PC-3 (cell line): ENCODE measurements around the gene LRP1B. TPM values are rescaled to one million over a fixed set of nuclear protein-coding genes. Genes with fewer than 3 reads are reported as not detected.
A peak's percentile ranks its signal among the peaks of the same experiment; 100 is the strongest.

Experiments used
- ATAC-seq: fragments of 200-7000 bp; cut with Tn5 transposase; 2 replicates; pipeline ENCODE4 v1.9.1; 2020; ENCODE audit warnings: mild to moderate bottlenecking, moderate library complexity
- BruUV-seq: library from RNA; stranded (reverse); fragments of 400-500 nt; replicated peaks from 2 replicates; lab custom pipeline; 2021; lab: Mats Ljungman, UMichigan
- CTCF ChIA-PET: fragments of 300-600 bp; sonication (Branson Sonifier 250); formaldehyde crosslinking; loops from one replicate; lab custom pipeline; 2022; ENCODE audit warnings: antibody characterized with exemption; lab: Charles Lee
- POLR2A ChIA-PET: fragments of 300-600 bp; sonication (Branson Sonifier 250); formaldehyde crosslinking; loops from one replicate; lab custom pipeline; 2022; ENCODE audit warnings: antibody characterized with exemption; ENCODE audit not compliant: unreplicated experiment; lab: Charles Lee
- DNase-seq: peaks from one replicate; pipeline ENCODE4 v3.0.0-alpha.2; 2015
- H2AFZ ChIP-seq: fragments of 300-600 bp; sonication (generic); 2 replicates; pipeline ENCODE4 v1.6.0; 2016; ENCODE audit warnings: antibody characterized with exemption, low read length
- H3F3A ChIP-seq: fragments of 300-600 bp; sonication (generic); one replicate; pipeline ENCODE4 v1.6.0; 2017; ENCODE audit warnings: antibody characterized with exemption, low read length, control low read depth, mild to moderate bottlenecking; ENCODE audit not compliant: unreplicated experiment
- H3K27ac ChIP-seq: fragments of 300-600 bp; sonication (generic); 2 replicates; pipeline ENCODE4 v1.5.1; 2016; ENCODE audit warnings: mild to moderate bottlenecking, low read length
- H3K27me3 ChIP-seq: fragments of 300-600 bp; sonication (generic); 2 replicates; pipeline ENCODE4 v1.6.1; 2016; ENCODE audit warnings: low read length, mixed read lengths
- H3K36me3 ChIP-seq: fragments of 300-600 bp; sonication (generic); 2 replicates; pipeline ENCODE4 v1.6.1; 2016; ENCODE audit warnings: low read depth, mixed run types, low read length, mixed read lengths
- H3K4me1 ChIP-seq: fragments of 300-600 bp; sonication (generic); 2 replicates; pipeline ENCODE4 v1.5.1; 2016; ENCODE audit warnings: low read length; ENCODE audit not compliant: insufficient read depth
- H3K4me2 ChIP-seq: fragments of 300-600 bp; sonication (generic); 2 replicates; pipeline ENCODE4 v1.6.0; 2016; ENCODE audit warnings: low read length
- H3K4me3 ChIP-seq: fragments of 300-600 bp; sonication (generic); 2 replicates; pipeline ENCODE4 v1.5.1; 2016; ENCODE audit warnings: mild to moderate bottlenecking, low read length, mixed read lengths
- H3K79me2 ChIP-seq: fragments of 300-600 bp; sonication (generic); 2 replicates; pipeline ENCODE4 v1.6.1; 2017; ENCODE audit warnings: low read length, mixed read lengths
- H3K9ac ChIP-seq: fragments of 300-600 bp; sonication (generic); 2 replicates; pipeline ENCODE4 v1.6.0; 2016; ENCODE audit warnings: mild to moderate bottlenecking, low read length
- H3K9me2 ChIP-seq: fragments of 300-600 bp; sonication (generic); replicated peaks from 2 replicates; pipeline ENCODE4 v1.6.1; 2016; ENCODE audit warnings: mixed run types, low read length, mixed read lengths
- H3K9me3 ChIP-seq: fragments of 300-600 bp; sonication (generic); 2 replicates; pipeline ENCODE4 v1.6.1; 2016; ENCODE audit warnings: low read length, mixed read lengths
- H4K20me1 ChIP-seq: fragments of 300-600 bp; sonication (generic); 2 replicates; pipeline ENCODE4 v1.6.1; 2016; ENCODE audit warnings: low read length, mixed read lengths
- EZH2 ChIP-seq: fragments of 300-600 bp; sonication (generic); IDR thresholded peaks from one replicate; pipeline ENCODE4 v1.6.1; 2017; ENCODE audit warnings: antibody characterized with exemption, mild to moderate bottlenecking, low read length; ENCODE audit not compliant: unreplicated experiment
- EZH2phosphoT487 ChIP-seq: fragments of 300-600 bp; sonication (generic); IDR thresholded peaks from 2 replicates; pipeline ENCODE4 v1.6.1; 2018; ENCODE audit warnings: mild to moderate bottlenecking, antibody characterized with exemption, low read length, borderline replicate concordance
- intact Hi-C: fragments of 100-400 bp; cut with micrococcal nuclease; formaldehyde crosslinking; loops from 2 replicates; pipeline ENCODE4 v1.9.0; 2023
- total RNA-seq: library from RNA; depleted of rRNA; stranded (reverse); fragments of >200 nt; gene quantifications from 2 replicates; pipeline ENCODE4 v1.2.3, GENCODE V29; 2014
- TF ChIP-seq, protein P1 (sequence below): fragments of 300-600 bp; sonication (generic); conservative IDR thresholded peaks from 2 replicates; pipeline ENCODE4 v1.5.1; 2017; ENCODE audit warnings: antibody characterized with exemption, low read depth, mild to moderate bottlenecking, low read length

The LRP1B gene
- total RNA-seq, 1 experiment from 2014 or later = 0.04 TPM

- no peak for DNase-seq
- no peaks in the 10 kb centered on the region for H3K79me2 ChIP-seq
- no peaks in the 10 kb centered on the region for H3K9me3 ChIP-seq
- ChIA-PET POLR2A (no interaction called here), CTCF (no interaction called here)
- peaks cover under 1% of the 10 kb centered on the region; the same call in 1 of the 2 replicates for H3K4me1 ChIP-seq
- no peaks in the 10 kb centered on the region for H3K9me2 ChIP-seq
- no peak for ATAC-seq
- no peaks in the 10 kb centered on the region for H3K27me3 ChIP-seq
- no peaks in the 10 kb centered on the region for H4K20me1 ChIP-seq
- no TSS peak for BruUV-seq
- H3K36me3 ChIP-seq = no peaks in the 10 kb centered on the region
- H2AFZ ChIP-seq = no peak overlapping the region
- H3K9ac ChIP-seq = no peak overlapping the region
- intact Hi-C loops = no loop called here
- H3F3A ChIP-seq = no peaks in the 10 kb centered on the region
- TF ChIP-seq, protein P1, sequence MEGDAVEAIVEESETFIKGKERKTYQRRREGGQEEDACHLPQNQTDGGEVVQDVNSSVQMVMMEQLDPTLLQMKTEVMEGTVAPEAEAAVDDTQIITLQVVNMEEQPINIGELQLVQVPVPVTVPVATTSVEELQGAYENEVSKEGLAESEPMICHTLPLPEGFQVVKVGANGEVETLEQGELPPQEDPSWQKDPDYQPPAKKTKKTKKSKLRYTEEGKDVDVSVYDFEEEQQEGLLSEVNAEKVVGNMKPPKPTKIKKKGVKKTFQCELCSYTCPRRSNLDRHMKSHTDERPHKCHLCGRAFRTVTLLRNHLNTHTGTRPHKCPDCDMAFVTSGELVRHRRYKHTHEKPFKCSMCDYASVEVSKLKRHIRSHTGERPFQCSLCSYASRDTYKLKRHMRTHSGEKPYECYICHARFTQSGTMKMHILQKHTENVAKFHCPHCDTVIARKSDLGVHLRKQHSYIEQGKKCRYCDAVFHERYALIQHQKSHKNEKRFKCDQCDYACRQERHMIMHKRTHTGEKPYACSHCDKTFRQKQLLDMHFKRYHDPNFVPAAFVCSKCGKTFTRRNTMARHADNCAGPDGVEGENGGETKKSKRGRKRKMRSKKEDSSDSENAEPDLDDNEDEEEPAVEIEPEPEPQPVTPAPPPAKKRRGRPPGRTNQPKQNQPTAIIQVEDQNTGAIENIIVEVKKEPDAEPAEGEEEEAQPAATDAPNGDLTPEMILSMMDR = no peak
- no peak for TF ChIP-seq EZH2
- no peak for TF ChIP-seq EZH2phosphoT487
- H3K4me3 ChIP-seq = no peak overlapping the region
- no peak overlapping the region for H3K27ac ChIP-seq
- no peak overlapping the region for H3K4me2 ChIP-seq
Measured at GRCh38 chr2:140595107-140595506, 1535.7 kb downstream of the LRP1B start.

DNA sequence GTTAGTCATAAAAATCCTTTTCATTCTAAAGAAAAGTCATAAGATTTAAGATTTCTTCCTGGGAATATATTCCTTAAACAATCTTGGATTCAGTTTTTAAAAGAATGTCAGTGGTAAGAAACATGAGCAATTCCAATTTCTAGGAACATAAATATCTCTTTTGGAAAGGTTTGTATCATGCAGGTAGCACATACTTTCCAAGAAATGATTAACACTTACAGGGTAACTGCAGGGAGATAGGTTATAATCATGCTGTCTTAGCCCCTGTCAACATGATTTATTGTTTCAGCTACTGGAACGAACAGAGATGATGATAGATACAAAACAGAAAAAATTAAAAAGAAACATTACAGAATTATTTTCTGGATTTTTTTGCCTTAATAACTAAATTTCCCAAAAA lies 1537.7 kb downstream of the LRP1B start:
- Histone ChIP-seq H3K27ac (no peak overlapping the region), H3K27me3 (no peaks in the 10 kb centered on the region), H3K79me2 (no peaks in the 10 kb centered on the region), H4K20me1 (no peaks in the 10 kb centered on the region), H3K36me3 (no peaks in the 10 kb centered on the region), H3K4me3 (no peak overlapping the region), H3K4me2 (no peak overlapping the region), H3K9me3 (no peaks in the 10 kb centered on the region), H2AFZ (no peak overlapping the region), H3K9me2 (no peaks in the 10 kb centered on the region), H3F3A (no peaks in the 10 kb centered on the region), H3K4me1 (peaks cover 11% of the 10 kb centered on the region; the same call in 1 of the 2 replicates), H3K9ac (no peak overlapping the region)
- intact Hi-C loops = no loop called here
- ATAC-seq (no peak), DNase-seq (no peak)
- ChIA-PET POLR2A (no interaction called here), CTCF (no interaction called here)
- TF ChIP-seq, protein P1 = no peak
- no peak for TF ChIP-seq EZH2
- BruUV-seq = no TSS peak

DNA sequence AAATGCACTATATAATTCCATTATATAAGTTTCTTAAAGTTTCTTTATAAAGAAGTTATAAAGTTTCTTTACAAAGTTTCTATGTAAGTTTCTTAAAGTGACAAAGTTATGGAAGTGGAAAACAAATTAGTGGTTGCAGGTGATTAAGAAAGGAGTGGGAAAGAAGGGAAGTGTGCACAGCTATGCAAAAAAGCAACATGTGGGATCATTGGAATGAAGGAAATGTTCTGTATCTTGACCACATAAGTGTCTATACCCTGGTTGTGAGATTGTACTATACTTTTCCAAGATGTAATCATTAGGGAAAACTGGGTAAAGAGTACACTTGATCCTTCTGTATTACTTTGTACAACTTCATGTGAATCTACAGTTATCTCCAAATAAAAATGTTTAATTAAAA lies 1541.1 kb downstream of the LRP1B start:
- DNase-seq = no peak
- intact Hi-C loops = no loop called here

More for the DNA sequence above, 1541.1 kb downstream of the LRP1B start:
- H4K20me1 ChIP-seq = no peaks in the 10 kb centered on the region
- H3K79me2 ChIP-seq = no peaks in the 10 kb centered on the region
- H3K27me3 ChIP-seq = no peaks in the 10 kb centered on the region
- no peaks in the 10 kb centered on the region for H3K9me3 ChIP-seq
- CTCF ChIA-PET = no interaction called here
- no TSS peak for BruUV-seq
- H3F3A ChIP-seq = no peaks in the 10 kb centered on the region
- POLR2A ChIA-PET = no interaction called here
- TF ChIP-seq EZH2phosphoT487 (no peak), EZH2 (no peak)
- TF ChIP-seq, protein P1 = no peak
- no peak overlapping the region for H2AFZ ChIP-seq
- H3K4me2 ChIP-seq = no peak overlapping the region
- no peaks in the 10 kb centered on the region for H3K9me2 ChIP-seq
- no peak overlapping the region for H3K9ac ChIP-seq
- peak overlapping the region; percentile 19; the same call in 1 of the 2 replicates for H3K27ac ChIP-seq
- peaks cover 11% of the 10 kb centered on the region; the same call in 1 of the 2 replicates for H3K4me1 ChIP-seq
- no peak overlapping the region for H3K4me3 ChIP-seq
- no peaks in the 10 kb centered on the region for H3K36me3 ChIP-seq
- no peak for ATAC-seq
